Right lobe of liver (tissue), 6 donors: Measurements from ENCODE around the gene CAPN12. TPM values are rescaled to one million over a fixed set of nuclear protein-coding genes. Genes with fewer than 3 reads are reported as not detected.

Experiments used
- ATAC-seq, 4 donors: fragments of 200-7000 bp; cut with Tn5 transposase; one replicate each; pipeline ENCODE4 v1.9.1; 2020; ENCODE audit warnings: mild to moderate bottlenecking in 4 of 4, moderate library complexity in 4 of 4
- DNase-seq, 3 donors: peaks; one replicate each; pipeline ENCODE4 v3.0.0-alpha.2; 2020
- H3K27ac ChIP-seq, 3 donors: fragments of 200-600 bp; one replicate each; pipeline ENCODE4 v1.8.0; 2022
- H3K27me3 ChIP-seq, 2 donors: fragments of 200-600 bp; one replicate each; pipeline ENCODE4 v1.8.0; 2022
- H3K36me3 ChIP-seq, 4 donors: fragments of 200-600 bp; sonication (generic) in 1 of 4; one replicate each; pipeline versions ENCODE4 v1.5.1 to v1.8.0; 2017 to 2022; ENCODE audit warnings: control low read depth in 1 of 4
- H3K4me1 ChIP-seq, 4 donors: fragments of 200-600 bp; sonication (generic) in 1 of 4; one replicate each; pipeline versions ENCODE4 v1.5.1 to v1.8.0; 2017 to 2022; ENCODE audit warnings: control low read depth in 1 of 4
- H3K4me3 ChIP-seq, 3 donors: fragments of 200-600 bp; one replicate each; pipeline ENCODE4 v1.8.0; 2022
- H3K9me3 ChIP-seq, 4 donors: fragments of 200-600 bp; sonication (generic) in 1 of 4; one replicate each; pipeline versions ENCODE4 v1.5.1 to v1.8.0; 2017 to 2022; ENCODE audit warnings: control low read depth in 1 of 4
- POLR2A ChIP-seq: fragments of 450-650 bp; IDR thresholded peaks from one replicate; pipeline ENCODE4 v1.6.1; 2017; ENCODE audit warnings: antibody characterized with exemption, mild to moderate bottlenecking
- WGBS: methylation state at CpG from one replicate; pipeline ENCODE4 v1.1.6; 2018; ENCODE audit warnings: low coverage, low lambda C conversion rate; ENCODE audit not compliant: insufficient coverage; ENCODE audit errors: missing lambda C conversion rate; 5-methylcytosine and 5-hydroxymethylcytosine counted together
- intact Hi-C, 2 donors: fragments of 100-400 bp; cut with DNase I; formaldehyde crosslinking; loops; one replicate each; pipeline versions ENCODE4 v1.11.2 to v1.14.1; 2022
- total RNA-seq, 6 experiments: library from RNA; depleted of rRNA in 2 of 6; stranded (reverse); fragments of >200 nt in 2 of 6; fragmentation: NEBNext Ultra II Directional in 3 of 6; extraction: Animal tissue kit (Norgen Biotek cat#: 25700) in 3 of 6; gene quantifications; one replicate each; pipeline versions ENCODE4 v1.1.0 to v1.2.4, GENCODE V29; 2016 to 2023
- TF ChIP-seq, protein P1 (sequence below), 4 donors: fragments of 200-600 bp in 3 of 4; fragments of 450-650 bp in 1 of 4; IDR thresholded peaks; one replicate each; pipeline versions ENCODE4 v1.5.1 to v1.8.0; 2016 to 2022; ENCODE audit warnings: antibody characterized with exemption in 4 of 4, mild to moderate bottlenecking in 2 of 4
- donor health status: DM: no; HTN: yes; CAD: no.
- donor health status: DM: no; HTN: no; CAD: no.
- donor health status: DM: no; HTN: no; CAD: no.
- donor health status: DM: no; HTN: yes; CAD: no.
- donor health status: DM: no; HTN: yes; CAD: no.

Gene CAPN12
- total RNA-seq, 6 experiments from 2014 or later = 2.2 to 45.3 (median 16.3) TPM

DNA sequence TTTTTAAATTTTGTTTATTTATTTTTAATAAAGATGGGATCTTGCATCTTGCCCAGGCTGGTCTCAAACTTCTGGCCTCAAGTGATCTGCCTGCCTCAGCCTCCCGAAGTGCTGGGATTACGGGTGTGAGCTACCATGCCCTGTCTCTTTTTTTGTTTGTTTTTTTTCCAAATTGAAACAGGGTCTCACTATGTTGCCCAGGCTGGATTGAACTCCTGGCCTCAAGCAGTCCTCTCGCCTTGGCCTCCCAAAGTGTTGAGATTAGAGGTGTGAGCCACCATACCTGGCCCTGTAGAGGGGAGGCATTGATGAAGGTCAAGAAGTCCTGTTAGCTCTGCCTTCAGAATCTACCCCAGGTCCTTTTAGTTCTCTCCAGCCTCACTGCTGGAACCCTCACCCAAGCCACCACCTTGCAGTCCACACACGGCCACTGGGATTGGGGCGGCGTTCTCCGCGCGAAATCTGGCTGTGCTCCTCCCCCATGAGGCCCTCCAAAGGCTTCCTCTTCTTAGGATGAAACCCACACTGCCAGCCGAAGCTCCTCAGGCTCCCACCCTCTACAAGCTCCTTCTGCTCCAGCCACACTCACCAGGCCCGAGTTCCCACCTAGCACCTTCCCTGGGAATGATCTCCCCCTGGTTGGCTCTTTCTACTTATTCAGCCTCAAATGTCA, 61.9 kb downstream of the CAPN12 start:
- H3K36me3 ChIP-seq = no peaks in the 10 kb centered on the region
- no peaks in the 10 kb centered on the region for H3K9me3 ChIP-seq
- H3K27me3 ChIP-seq = no peaks in the 10 kb centered on the region
- intact Hi-C loops = no loop called here
- H3K4me3 ChIP-seq = no peak overlapping the region
- DNase-seq (no peak), ATAC-seq (no peak)
- H3K4me1 ChIP-seq = peaks cover 4 to 84% (median 45%) of the 10 kb centered on the region in 4 donors
- H3K27ac ChIP-seq = peak overlapping the region; percentile 82 to 96 (median 89)
- WGBS = 85% methylated on average over 4 of the region's 11 CpGs
- TF ChIP-seq POLR2A = no peak
- TF ChIP-seq, protein P1, sequence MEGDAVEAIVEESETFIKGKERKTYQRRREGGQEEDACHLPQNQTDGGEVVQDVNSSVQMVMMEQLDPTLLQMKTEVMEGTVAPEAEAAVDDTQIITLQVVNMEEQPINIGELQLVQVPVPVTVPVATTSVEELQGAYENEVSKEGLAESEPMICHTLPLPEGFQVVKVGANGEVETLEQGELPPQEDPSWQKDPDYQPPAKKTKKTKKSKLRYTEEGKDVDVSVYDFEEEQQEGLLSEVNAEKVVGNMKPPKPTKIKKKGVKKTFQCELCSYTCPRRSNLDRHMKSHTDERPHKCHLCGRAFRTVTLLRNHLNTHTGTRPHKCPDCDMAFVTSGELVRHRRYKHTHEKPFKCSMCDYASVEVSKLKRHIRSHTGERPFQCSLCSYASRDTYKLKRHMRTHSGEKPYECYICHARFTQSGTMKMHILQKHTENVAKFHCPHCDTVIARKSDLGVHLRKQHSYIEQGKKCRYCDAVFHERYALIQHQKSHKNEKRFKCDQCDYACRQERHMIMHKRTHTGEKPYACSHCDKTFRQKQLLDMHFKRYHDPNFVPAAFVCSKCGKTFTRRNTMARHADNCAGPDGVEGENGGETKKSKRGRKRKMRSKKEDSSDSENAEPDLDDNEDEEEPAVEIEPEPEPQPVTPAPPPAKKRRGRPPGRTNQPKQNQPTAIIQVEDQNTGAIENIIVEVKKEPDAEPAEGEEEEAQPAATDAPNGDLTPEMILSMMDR (IDR thresholded peaks at IDR 0.05) = no peak

Other genes starting within 250 kb of the CAPN12 start
- 1 to 10 TPM in 5 of 6 experiments, under 1 TPM in 1; 0.93 to 3.1 (median 2.0) TPM for gene MAP4K1, start 126.5 kb downstream of the CAPN12 start, total RNA-seq
- gene EIF3K, start 125.3 kb downstream of the CAPN12 start, total RNA-seq = 100 to 1,000 TPM in 4 of 6 experiments, 10 to 100 TPM in 2; 86.3 to 305 (median 116) TPM
- 100 to 1,000 TPM; 142 to 306 (median 201) TPM for gene ACTN4, start 96.8 kb downstream of the CAPN12 start, total RNA-seq
- not detected for gene LGALS7, start 29.0 kb upstream of the CAPN12 start, total RNA-seq
- not detected for gene LGALS7B, start 44.7 kb upstream of the CAPN12 start, total RNA-seq
- 100 to 1,000 TPM in 5 of 6 experiments, 10 to 100 TPM in 1; 21.0 to 376 (median 186) TPM for gene LGALS4, start 68.5 kb upstream of the CAPN12 start, total RNA-seq
- gene ECH1, start 87.3 kb upstream of the CAPN12 start, total RNA-seq = 100 to 1,000 TPM; 158 to 466 (median 286) TPM
- gene HNRNPL, start 105.5 kb upstream of the CAPN12 start, total RNA-seq = 100 to 1,000 TPM in 4 of 6 experiments, 10 to 100 TPM in 2; 89.5 to 157 (median 102) TPM
- gene RINL, start 133.8 kb upstream of the CAPN12 start, total RNA-seq = 10 to 100 TPM in 2 of 6 experiments, 1 to 10 TPM in 4; 3.3 to 13.8 (median 5.5) TPM
- gene SIRT2, start 155.1 kb upstream of the CAPN12 start, total RNA-seq = 10 to 100 TPM; 28.6 to 62.0 (median 32.5) TPM
- 10 to 100 TPM; 13.2 to 27.9 (median 16.5) TPM for gene NFKBIB, start 155.5 kb upstream of the CAPN12 start, total RNA-seq
- under 1 TPM in 4 of 6 experiments, not detected in 2; 0.20 to 0.55 (median 0.37) TPM for gene CCER2, start 167.7 kb upstream of the CAPN12 start, total RNA-seq
- 10 to 100 TPM; 10.6 to 26.5 (median 18.7) TPM for gene SARS2, start 186.3 kb upstream of the CAPN12 start, total RNA-seq
- gene MRPS12, start 186.5 kb upstream of the CAPN12 start, total RNA-seq = 10 to 100 TPM; 21.2 to 49.5 (median 24.0) TPM
- gene FBXO17, start 231.3 kb upstream of the CAPN12 start, total RNA-seq = 10 to 100 TPM; 19.9 to 57.9 (median 36.7) TPM